IPS-20b (cell line): ENCODE results near the gene ARHGEF19.

Experiments
- H3K27ac ChIP-seq: one replicate; pipeline ENCODE4 v1.5.1; 2013; ENCODE audit warnings: low read length
- H3K27me3 ChIP-seq: 2 replicates; pipeline ENCODE4 v1.6.1; 2013; ENCODE audit warnings: mild to moderate bottlenecking, low read length, inconsistent platforms; ENCODE audit not compliant: insufficient read depth
- H3K36me3 ChIP-seq: 2 replicates; pipeline ENCODE4 v1.6.1; 2013; ENCODE audit warnings: low read depth, mild to moderate bottlenecking, inconsistent platforms, low read length, moderate library complexity; ENCODE audit not compliant: insufficient read depth
- H3K4me1 ChIP-seq: 2 replicates; pipeline ENCODE4 v1.6.1; 2013; ENCODE audit warnings: mild to moderate bottlenecking, control low read depth, inconsistent platforms, low read length, moderate library complexity; ENCODE audit not compliant: insufficient read depth
- H3K4me3 ChIP-seq: 2 replicates; pipeline ENCODE4 v1.5.1; 2013; ENCODE audit warnings: mild to moderate bottlenecking, low read length, inconsistent platforms
- H3K9ac ChIP-seq: 2 replicates; pipeline ENCODE4 v1.6.1; 2013; ENCODE audit warnings: low read depth, mild to moderate bottlenecking, inconsistent platforms, low read length, moderate library complexity
- H3K9me3 ChIP-seq: 2 replicates; pipeline ENCODE4 v1.6.1; 2013; ENCODE audit warnings: mild to moderate bottlenecking, low read depth, low read length, inconsistent platforms; ENCODE audit not compliant: insufficient read depth

Gene ARHGEF19

DNA sequence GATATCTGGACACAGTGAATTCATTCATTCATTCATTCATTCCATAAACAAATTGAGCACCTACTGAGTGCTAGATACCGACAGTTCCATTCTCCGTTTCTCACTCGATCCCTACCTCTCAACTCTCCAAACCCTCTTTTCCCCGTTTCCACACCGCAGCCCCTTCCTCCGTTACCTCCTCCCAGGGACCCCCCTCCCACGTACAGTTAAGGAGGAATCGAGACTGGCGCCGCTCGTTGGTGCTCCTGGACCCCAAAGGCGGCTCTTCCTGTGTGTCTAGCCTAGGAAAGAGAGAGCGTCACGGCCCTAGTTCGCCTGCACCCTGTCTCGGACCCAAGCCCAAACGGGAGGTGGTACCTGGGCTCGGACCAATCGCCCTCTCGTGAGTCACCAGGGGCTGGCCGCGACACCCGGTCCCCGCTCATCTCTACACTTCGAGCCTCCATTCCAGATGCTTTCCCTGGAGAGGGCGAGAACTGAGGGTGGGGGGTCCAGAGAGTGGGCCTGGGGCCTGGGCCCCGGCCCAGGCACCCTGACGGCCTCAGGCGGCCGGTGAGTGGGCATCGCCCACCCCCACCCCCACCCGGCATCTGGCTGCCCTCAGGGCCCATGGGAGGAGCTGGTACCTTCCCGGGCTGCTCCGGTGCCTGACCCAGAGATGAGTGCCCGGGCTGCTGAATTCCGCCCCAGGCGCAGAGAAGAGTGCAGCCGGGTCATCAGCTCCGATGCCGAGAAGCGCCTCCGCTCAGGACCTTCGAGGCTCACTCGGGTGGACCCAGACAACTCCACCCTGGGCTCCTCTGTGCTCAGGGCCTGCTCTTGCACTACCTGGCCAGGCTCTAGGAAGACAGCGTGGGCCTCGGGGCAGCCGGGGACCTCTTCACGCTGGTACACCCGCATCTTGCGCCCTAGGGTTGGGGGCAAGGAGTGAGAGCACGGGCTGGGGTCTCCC lies 4.9 kb downstream of the ARHGEF19 start:
- Histone ChIP-seq H3K9me3 (no peaks in the 10 kb centered on the region), H3K4me1 (peaks cover 12% of the 10 kb centered on the region), H3K9ac (peak overlapping the region; percentile 72; the same call in 1 of the 2 replicates), H3K36me3 (peaks cover 22% of the 10 kb centered on the region), H3K4me3 (peak overlapping the region; percentile 81), H3K27me3 (no peaks in the 10 kb centered on the region; the same call in none of the 2 replicates), H3K27ac (peak overlapping the region; percentile 42)

DNA sequence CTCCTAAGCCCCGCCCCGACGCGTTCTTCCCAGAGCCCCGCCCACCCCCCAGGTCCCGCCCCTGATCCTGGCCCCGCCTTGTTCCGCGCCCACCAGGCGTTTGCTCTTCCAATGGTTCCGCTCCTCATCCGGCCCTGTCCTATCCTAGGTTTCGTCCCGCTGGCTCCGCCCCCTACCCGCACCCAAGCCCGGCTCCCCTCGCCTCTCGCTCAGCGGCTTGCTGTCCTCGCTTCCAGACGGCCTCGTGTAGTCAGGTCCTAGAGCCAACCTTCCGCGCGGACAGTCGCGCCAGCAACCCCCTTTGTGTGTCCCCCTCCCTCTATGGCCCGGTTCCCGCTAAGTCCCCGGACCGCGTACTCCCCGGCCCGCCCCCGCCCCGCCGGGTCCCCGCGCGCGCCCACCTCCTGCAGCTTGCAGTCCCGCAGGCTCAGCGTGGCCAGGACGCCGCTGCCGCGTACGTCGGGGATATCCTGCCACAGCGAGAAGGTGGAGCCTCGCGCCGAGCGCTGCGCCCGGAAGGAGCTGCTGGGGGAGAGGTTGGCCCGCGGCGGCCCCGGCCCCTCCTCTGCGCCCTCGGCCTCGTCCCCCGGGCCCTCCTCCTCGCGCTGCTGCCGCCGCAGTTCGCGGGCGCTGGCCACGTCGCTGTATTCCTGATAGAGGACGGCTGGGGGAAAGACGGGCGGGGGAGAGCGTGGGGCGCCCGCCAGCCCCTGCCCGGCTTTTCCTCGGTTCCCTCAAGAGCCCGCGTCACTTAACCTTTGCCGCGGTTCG lies 5.7 kb downstream of the ARHGEF19 start:
- Histone ChIP-seq H3K27me3 (no peaks in the 10 kb centered on the region; the same call in none of the 2 replicates), H3K9me3 (no peaks in the 10 kb centered on the region), H3K36me3 (peaks cover 24% of the 10 kb centered on the region), H3K9ac (peak overlapping the region; percentile 72; the same call in 1 of the 2 replicates), H3K4me1 (peaks cover 5% of the 10 kb centered on the region), H3K4me3 (peak overlapping the region; percentile 81), H3K27ac (peak overlapping the region; percentile 42)

DNA sequence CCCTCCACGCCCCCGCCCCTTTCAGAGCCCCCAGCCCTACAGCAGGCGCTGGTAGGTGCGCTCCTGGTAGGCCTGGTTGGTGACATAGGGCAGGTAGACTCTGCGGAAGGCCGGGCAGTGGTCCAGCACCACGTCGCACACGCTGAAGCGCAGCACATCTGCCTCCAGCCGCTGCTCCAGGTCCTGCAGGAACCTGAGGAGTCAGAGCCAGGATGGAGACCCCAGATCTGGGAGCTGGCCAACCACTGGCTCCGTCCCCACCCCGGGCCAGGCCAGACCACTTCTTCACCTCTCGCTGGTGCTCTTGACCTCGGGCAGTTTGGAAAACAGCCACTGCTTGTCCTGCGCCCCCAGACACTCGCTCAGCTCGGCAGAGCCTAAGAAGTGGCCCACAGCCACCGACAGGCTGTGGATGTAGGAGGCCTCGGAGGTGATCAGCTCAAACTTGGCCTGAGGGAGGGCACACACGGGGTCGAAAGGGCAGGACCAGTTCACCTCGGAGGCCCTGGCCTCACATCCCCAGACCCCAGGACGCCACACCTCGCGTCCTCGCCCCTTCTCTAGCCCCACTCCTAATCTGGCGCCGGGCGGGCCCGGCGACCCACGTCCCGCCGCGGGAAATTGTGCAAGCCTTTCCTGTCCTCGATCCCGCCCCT lies 6.4 kb downstream of the ARHGEF19 start:
- Histone ChIP-seq H3K9ac (peak overlapping the region; percentile 80; the same call in 1 of the 2 replicates), H3K36me3 (peaks cover 24% of the 10 kb centered on the region), H3K4me1 (no peaks in the 10 kb centered on the region; the same call in none of the 2 replicates), H3K4me3 (peak overlapping the region; percentile 70), H3K9me3 (no peaks in the 10 kb centered on the region), H3K27ac (peak overlapping the region; percentile 57), H3K27me3 (no peaks in the 10 kb centered on the region; the same call in none of the 2 replicates)

DNA sequence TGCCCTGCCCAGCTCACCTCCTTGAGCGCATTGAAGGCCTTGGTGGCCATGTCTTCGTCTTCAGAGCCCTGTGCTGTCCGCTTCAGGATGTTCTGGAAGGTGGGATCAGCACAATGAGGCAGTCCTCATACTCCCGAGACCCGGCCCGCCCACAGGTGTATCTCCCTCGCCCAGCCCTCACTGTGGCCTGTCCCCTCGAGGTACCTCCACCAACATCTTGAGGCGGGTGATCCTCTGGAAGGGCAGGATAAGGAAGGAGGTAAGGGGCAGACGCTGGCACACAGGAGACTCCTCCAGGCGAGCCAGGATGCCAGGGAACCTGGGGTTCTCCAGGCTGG lies 7.1 kb downstream of the ARHGEF19 start:
- no peaks in the 10 kb centered on the region; the same call in none of the 2 replicates for H3K27me3 ChIP-seq
- no peak overlapping the region for H3K9ac ChIP-seq
- H3K4me3 ChIP-seq, result no peak overlapping the region
- H3K4me1 ChIP-seq, result no peaks in the 10 kb centered on the region; the same call in 1 of the 2 replicates
- no peak overlapping the region for H3K27ac ChIP-seq
- H3K9me3 ChIP-seq, result no peaks in the 10 kb centered on the region
- H3K36me3 ChIP-seq, result peaks cover 24% of the 10 kb centered on the region

DNA sequence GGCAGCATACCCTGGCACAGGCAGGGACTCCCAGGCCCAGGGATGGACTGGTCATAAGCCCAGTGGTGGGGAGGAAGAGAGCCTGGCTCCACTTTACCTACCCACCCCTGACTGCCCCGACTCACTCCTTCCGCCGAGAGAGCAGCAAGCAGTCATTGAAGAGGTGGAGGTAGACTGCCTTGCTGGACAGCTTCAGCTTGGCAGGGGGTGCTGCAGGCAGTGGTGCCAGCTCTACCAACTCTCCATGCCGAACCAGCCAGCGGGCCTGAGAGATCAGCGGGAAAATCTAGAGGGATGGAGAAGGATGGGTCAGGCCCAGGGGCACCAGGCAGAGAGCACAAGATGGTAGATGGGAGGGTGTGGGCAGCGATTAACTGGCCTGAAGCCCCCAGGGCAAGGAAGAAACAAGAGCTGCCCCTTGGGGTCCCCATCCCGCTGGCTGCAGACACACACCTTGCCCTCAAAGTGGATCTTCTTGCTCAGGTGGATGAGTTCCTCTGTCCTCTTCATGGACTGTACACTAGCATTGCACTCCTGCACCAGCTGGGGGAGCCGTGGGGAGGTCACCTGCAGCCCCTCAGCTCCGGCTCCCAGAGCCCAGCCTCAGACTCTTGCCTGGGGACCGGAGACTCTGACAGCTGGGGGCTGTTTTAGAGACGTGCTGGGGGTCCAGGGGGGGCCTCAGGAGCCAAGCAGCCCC lies 7.7 kb downstream of the ARHGEF19 start:
- no peak overlapping the region for H3K4me3 ChIP-seq
- H3K9me3 ChIP-seq, result no peaks in the 10 kb centered on the region
- no peak overlapping the region for H3K9ac ChIP-seq
- no peak overlapping the region for H3K27ac ChIP-seq
- H3K27me3 ChIP-seq, result no peaks in the 10 kb centered on the region; the same call in none of the 2 replicates
- no peaks in the 10 kb centered on the region; the same call in 1 of the 2 replicates for H3K4me1 ChIP-seq
- peaks cover 24% of the 10 kb centered on the region for H3K36me3 ChIP-seq

DNA sequence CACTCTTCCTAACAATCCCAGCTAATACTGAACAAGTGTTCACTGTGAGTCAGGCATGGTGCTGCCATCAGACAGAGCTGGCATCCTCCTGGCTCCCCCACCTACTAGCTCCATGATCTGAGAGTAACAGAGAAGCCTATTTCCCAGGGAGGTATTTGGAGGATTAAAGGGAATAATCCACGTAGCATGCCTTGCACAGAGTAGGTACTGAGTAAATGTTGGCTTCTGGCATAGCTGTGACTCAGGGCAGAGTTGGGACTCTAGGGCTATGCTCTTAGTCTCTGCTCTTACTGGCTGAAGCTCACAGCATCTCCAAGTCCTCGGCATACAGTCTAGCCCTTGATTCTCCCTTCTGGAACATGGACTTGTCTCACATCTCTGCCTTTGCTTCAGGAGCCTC lies 8.2 kb downstream of the ARHGEF19 start:
- no peak overlapping the region for H3K27ac ChIP-seq
- no peak overlapping the region for H3K9ac ChIP-seq
- peaks cover 24% of the 10 kb centered on the region for H3K36me3 ChIP-seq
- H3K27me3 ChIP-seq, result no peaks in the 10 kb centered on the region; the same call in none of the 2 replicates
- no peaks in the 10 kb centered on the region; the same call in 1 of the 2 replicates for H3K4me1 ChIP-seq
- no peak overlapping the region for H3K4me3 ChIP-seq
- no peaks in the 10 kb centered on the region for H3K9me3 ChIP-seq

DNA sequence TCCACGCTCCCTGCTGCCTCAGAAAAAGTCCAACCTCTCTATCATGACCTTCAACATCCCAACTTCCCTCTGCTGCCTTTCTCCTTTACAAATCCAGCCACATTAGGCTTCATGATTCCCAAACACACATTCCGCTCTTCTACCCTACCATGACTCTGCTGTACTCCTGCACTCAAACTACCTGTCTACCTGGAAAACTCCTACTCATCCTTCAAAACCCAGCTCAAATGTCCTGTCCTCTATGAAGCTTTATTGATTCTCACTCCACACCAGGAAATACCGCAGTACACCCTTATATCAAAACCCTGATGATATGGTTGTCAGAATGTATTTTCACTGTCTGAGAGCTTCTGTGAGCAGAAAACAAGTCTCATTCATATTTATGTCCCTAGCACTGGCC lies 8.9 kb downstream of the ARHGEF19 start:
- Histone ChIP-seq H3K4me3 (no peak overlapping the region), H3K36me3 (peaks cover 24% of the 10 kb centered on the region), H3K27me3 (no peaks in the 10 kb centered on the region; the same call in 1 of the 2 replicates), H3K9ac (no peak overlapping the region), H3K9me3 (no peaks in the 10 kb centered on the region), H3K27ac (no peak overlapping the region), H3K4me1 (no peaks in the 10 kb centered on the region; the same call in 1 of the 2 replicates)

DNA sequence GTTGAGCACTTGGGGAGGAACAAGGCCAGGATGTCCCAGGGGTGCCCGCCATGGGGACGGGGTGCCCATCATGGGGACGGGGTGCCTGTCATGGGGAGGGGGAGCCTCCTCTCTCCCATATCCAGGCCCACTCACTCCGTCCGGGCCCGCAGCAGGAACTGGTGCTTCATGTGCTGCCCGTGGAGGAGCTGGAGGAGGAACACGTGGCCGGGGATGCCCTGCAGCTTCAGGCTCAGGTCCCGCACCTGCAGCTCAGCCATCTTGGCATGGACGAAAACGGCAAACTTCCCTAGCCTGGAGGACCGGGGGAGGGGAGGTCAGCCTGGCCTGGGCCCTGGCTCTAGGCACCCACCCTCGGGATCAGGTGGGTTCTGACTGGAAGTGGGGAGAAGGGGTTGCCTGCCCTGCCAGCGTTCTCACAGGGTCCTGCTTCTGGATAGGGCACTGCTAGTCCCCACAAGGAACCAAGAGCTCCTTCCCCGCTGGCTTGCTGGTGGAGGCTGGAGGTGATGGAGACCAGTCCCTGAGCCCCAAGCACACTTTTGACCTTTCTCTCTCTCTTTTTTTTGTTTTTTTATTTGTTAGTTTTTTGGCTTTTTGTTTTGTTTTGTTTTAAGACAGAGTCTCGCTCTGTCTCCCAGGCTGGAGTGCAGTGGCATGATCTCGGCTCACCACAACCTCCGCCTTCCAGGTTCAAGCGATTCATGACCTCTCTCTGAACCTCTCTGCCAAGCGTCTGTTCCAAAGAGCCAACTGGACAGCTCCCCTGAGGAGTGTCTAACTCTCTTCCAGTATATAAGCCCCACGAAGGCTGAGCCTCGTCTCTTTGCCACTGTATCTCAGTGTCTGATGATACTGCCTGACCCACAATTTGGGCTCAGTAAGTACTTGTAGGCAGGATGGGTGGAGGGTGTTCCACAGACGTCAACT lies 9.9 kb downstream of the ARHGEF19 start:
- Histone ChIP-seq H3K27me3 (no peaks in the 10 kb centered on the region; the same call in 1 of the 2 replicates), H3K36me3 (peaks cover 24% of the 10 kb centered on the region), H3K4me1 (no peaks in the 10 kb centered on the region; the same call in 1 of the 2 replicates), H3K9ac (no peak overlapping the region), H3K9me3 (no peaks in the 10 kb centered on the region), H3K4me3 (no peak overlapping the region), H3K27ac (no peak overlapping the region)

DNA sequence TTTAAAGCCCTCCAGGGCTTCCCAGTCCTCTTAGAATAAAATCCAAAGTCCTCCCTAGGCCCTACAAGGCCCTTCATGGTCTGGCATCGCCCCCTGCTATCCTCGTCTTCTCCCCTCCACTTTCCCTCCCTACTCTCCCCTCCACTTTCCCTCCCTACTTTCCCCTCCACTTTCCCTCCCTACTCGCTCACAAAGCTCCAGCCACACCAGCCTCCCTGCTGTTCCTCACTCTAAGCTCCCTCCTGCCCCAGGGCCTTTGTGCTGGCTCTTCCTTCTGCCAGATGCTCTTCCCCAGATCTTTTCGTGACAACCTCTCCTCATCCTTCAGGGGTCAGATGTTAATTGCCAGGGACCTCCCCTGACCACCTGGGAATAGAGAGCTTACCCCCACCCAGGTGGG lies 12.8 kb downstream of the ARHGEF19 start:
- H3K27me3 ChIP-seq, result no peaks in the 10 kb centered on the region
- H3K4me1 ChIP-seq, result no peaks in the 10 kb centered on the region
- H3K9ac ChIP-seq, result no peak overlapping the region
- H3K9me3 ChIP-seq, result no peaks in the 10 kb centered on the region
- H3K4me3 ChIP-seq, result no peak overlapping the region
- peaks cover 22% of the 10 kb centered on the region for H3K36me3 ChIP-seq
- H3K27ac ChIP-seq, result no peak overlapping the region

DNA sequence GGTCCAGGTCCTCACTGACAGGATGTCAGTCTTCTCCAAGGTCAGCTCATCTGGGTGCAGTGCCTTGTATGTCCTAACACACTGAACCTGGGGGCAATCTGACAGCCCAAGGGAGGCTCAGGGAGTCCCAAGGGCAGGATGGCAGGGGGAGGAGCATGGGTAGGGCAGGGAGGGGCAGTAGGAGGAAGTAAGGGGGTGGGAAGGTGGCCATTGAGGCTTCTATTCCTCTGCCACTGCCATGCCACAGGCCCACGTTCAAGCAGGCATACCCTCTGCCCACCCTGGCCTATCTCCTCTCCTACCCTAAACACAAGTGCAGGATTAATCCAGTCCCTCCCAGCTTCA lies 13.3 kb downstream of the ARHGEF19 start:
- no peak overlapping the region for H3K27ac ChIP-seq
- H3K27me3 ChIP-seq, result no peaks in the 10 kb centered on the region
- no peaks in the 10 kb centered on the region for H3K4me1 ChIP-seq
- H3K9me3 ChIP-seq, result no peaks in the 10 kb centered on the region
- H3K9ac ChIP-seq, result no peak overlapping the region
- peaks cover 16% of the 10 kb centered on the region for H3K36me3 ChIP-seq
- no peak overlapping the region for H3K4me3 ChIP-seq
